NCI-H1417 (cell line): Measurements from ENCODE around the gene PLCL2.
"Not testable (repeated sequence)": the region's sequence is repeated elsewhere in the genome, so short reads cannot be mapped to it uniquely, and the experiment has no call there.

Source experiments
- DNase-seq, 3 experiments: peaks; one replicate each; lab custom pipeline; 2025; lab: John Stamatoyannopoulos, UW

The PLCL2 gene

GRCh38 chr3:16916840-16917239 is 32.1 kb downstream of the PLCL2 start:
- DNase-seq, result no peak

GRCh38 chr3:16917256-16917935 is 32.6 kb downstream of the PLCL2 start:
- DNase-seq, result no peak

- DNase-seq, result no peak
Measured at GRCh38 chr3:16917980-16918682, 33.4 kb downstream of the PLCL2 start.

GRCh38 chr3:16918683-16919025 is 33.9 kb downstream of the PLCL2 start:
- DNase-seq, result no peak

GRCh38 chr3:16923112-16923511 is 38.4 kb downstream of the PLCL2 start:
- no peak for DNase-seq

GRCh38 chr3:16927485-16927884 is 42.7 kb downstream of the PLCL2 start:
- DNase-seq, result no peak

GRCh38 chr3:16928386-16929132 is 43.8 kb downstream of the PLCL2 start:
- DNase-seq, result no peak

GRCh38 chr3:16929311-16929710 is 44.6 kb downstream of the PLCL2 start:
- DNase-seq, result no peak

GRCh38 chr3:16932877-16933276 is 48.1 kb downstream of the PLCL2 start:
- DNase-seq, result no peak

GRCh38 chr3:16935781-16936180 is 51.0 kb downstream of the PLCL2 start:
- DNase-seq, result no peak

GRCh38 chr3:16936233-16936632 is 51.5 kb downstream of the PLCL2 start:
- DNase-seq, result no peak

GRCh38 chr3:16936676-16937230 is 52.0 kb downstream of the PLCL2 start:
- no peak for DNase-seq

GRCh38 chr3:16937326-16937845 is 52.6 kb downstream of the PLCL2 start:
- DNase-seq, result no peak

GRCh38 chr3:16940769-16941700 is 56.3 kb downstream of the PLCL2 start:
- no peak for DNase-seq

GRCh38 chr3:16942955-16943354 is 58.2 kb downstream of the PLCL2 start:
- DNase-seq, result peak in 1 of 3 experiments; percentile 52

GRCh38 chr3:16943857-16944256 is 59.1 kb downstream of the PLCL2 start:
- no peak for DNase-seq

- DNase-seq, result no peak
Measured at GRCh38 chr3:16944356-16944755, 59.6 kb downstream of the PLCL2 start.

- no peak for DNase-seq
Measured at GRCh38 chr3:16945330-16945729, 60.6 kb downstream of the PLCL2 start.

GRCh38 chr3:16950282-16950681 is 65.5 kb downstream of the PLCL2 start:
- no peak for DNase-seq

- no peak for DNase-seq
Measured at GRCh38 chr3:16950845-16951244, 66.1 kb downstream of the PLCL2 start.

- DNase-seq, result not testable (repeated sequence)
Measured at GRCh38 chr3:16957852-16958251, 73.1 kb downstream of the PLCL2 start.
